ENCODE data around the gene HMX1.

HMX1 gene

DNA sequence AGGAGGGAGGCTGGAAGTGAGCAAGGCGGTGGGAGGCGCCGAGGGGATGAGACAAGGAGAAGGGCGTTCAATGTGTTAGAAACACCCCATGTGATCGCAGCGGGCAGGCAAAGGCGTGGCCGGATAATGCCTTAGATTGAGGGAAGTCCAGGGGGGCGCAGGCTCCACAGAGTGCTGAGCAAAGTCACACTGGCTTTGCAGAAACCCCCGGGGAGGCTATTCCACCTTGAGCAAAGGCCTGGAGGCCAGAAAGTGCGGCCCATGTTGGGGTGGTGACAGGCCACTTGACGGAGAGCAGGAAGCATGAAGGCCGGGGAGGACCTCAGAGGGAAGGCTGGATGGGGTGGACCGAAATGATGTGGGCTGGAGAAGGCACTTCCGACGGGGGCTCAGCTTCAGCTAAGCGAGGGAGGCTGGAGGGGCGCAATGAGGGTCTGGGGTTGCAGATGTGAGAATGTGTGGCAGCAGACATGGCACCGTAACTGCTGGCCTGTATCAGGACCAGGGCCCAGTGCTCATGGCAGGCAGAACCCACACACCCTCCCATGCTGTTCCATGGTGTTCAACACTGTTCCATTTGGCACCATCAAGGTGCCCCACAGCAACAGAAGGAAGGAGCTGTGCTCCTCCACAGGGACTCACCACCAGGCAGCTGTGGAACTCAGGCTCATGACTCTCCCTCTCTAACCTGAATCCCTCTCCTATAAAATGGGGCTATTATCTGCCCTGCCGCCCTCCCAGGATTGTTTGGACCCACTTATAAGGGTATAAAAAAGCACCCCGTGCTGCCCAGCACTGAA lies 50.3 kb downstream of the HMX1 start:
- DNase-seq (ENCODE audit: extremely low spot score) = no peak
- ChIA-PET CTCF (no interaction called here), POLR2A (no interaction called here)
- TF ChIP-seq, protein P1, sequence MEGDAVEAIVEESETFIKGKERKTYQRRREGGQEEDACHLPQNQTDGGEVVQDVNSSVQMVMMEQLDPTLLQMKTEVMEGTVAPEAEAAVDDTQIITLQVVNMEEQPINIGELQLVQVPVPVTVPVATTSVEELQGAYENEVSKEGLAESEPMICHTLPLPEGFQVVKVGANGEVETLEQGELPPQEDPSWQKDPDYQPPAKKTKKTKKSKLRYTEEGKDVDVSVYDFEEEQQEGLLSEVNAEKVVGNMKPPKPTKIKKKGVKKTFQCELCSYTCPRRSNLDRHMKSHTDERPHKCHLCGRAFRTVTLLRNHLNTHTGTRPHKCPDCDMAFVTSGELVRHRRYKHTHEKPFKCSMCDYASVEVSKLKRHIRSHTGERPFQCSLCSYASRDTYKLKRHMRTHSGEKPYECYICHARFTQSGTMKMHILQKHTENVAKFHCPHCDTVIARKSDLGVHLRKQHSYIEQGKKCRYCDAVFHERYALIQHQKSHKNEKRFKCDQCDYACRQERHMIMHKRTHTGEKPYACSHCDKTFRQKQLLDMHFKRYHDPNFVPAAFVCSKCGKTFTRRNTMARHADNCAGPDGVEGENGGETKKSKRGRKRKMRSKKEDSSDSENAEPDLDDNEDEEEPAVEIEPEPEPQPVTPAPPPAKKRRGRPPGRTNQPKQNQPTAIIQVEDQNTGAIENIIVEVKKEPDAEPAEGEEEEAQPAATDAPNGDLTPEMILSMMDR (IDR thresholded peaks at IDR 0.05; ENCODE audit: control extremely low read depth, extremely low read depth, low read depth, missing control alignments) = no peak

- DNase-seq (ENCODE audit: extremely low spot score) = no peak
- ChIA-PET CTCF (no interaction called here), POLR2A (no interaction called here)
- TF ChIP-seq, protein P1 (IDR thresholded peaks at IDR 0.05; ENCODE audit: control extremely low read depth, extremely low read depth, low read depth, missing control alignments) = no peak
Observed at GRCh38 chr4:8820178-8821102, 51.2 kb downstream of the HMX1 start.

DNA sequence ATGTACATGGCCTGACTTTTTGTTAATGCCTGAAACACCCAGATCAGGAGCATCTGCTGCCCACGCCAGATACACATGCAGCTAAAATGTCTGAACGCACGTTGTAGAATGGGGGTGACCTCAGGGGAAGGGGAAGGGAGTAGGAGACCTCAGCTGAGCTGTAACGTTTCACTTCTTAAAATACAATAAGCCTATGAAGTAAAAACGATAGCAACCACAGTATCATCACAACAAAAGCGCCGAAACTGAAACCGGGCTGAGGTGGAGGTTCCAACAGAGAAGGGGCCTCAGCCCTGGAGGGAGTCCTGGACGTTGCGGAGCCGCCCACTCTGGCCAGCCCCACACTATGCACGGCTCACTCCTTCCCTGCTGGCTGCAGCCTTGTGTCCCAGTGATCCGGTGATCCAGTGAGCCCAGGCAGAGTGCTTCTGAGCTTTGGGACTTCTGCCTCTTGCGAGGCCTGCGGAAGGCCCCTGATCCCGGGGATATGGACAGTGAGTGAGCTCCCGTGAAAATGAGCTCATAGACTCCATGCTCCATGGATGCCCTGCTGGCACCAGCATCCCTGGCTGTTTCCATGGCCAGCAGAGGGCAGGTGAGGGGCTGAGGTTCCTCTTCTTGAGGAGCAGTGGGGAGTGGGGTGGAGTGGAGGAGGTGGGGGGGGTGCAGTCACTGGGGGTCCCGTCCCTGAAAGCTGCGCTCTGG lies 52.0 kb downstream of the HMX1 start:
- TF ChIP-seq, protein P1 (IDR thresholded peaks at IDR 0.05; ENCODE audit: control extremely low read depth, extremely low read depth, low read depth, missing control alignments) = no peak
- POLR2A ChIA-PET = no interaction called here
- DNase-seq (ENCODE audit: extremely low spot score) = no peak
- CTCF ChIA-PET = no interaction called here

- TF ChIP-seq, protein P1 (IDR thresholded peaks at IDR 0.05; ENCODE audit: control extremely low read depth, extremely low read depth, low read depth, missing control alignments) = no peak
- POLR2A ChIA-PET = no interaction called here
- CTCF ChIA-PET = interaction anchor here (3.0 kb wide), 1 partner anchor 23 kb away, joined by 17 read pairs; no protein-coding TSS in a partner anchor
- no peak for DNase-seq (ENCODE audit: extremely low spot score)
Observed at GRCh38 chr4:8819019-8819418, 52.6 kb downstream of the HMX1 start.

- no peak for DNase-seq (ENCODE audit: extremely low spot score)
- POLR2A ChIA-PET = no interaction called here
- CTCF ChIA-PET = interaction anchor here (3.0 kb wide), 1 partner anchor 22 kb away, joined by 17 read pairs; no protein-coding TSS in a partner anchor
- TF ChIP-seq, protein P1 (IDR thresholded peaks at IDR 0.05; ENCODE audit: control extremely low read depth, extremely low read depth, low read depth, missing control alignments) = no peak
Observed at GRCh38 chr4:8818063-8818881, 53.4 kb downstream of the HMX1 start.
